Measurements from ENCODE around the gene TAF1. TPM values are rescaled to one million over a fixed set of nuclear protein-coding genes. Genes with fewer than 3 reads are reported as not detected.
"Not testable (repeated sequence)": the region's sequence is repeated elsewhere in the genome, so short reads cannot be mapped to it uniquely, and the experiment has no call there.

TAF1 gene
- total RNA-seq, 1 donor from 2014 or later: 47.2 TPM

- intact Hi-C loops (cut with micrococcal nuclease): no loop called here
Observed at GRCh38 chrX:71438750-71439149, 72.6 kb downstream of the TAF1 start.

- intact Hi-C loops (cut with micrococcal nuclease): no loop called here
Observed at GRCh38 chrX:71439420-71439819, 73.3 kb downstream of the TAF1 start.

- intact Hi-C loops (cut with micrococcal nuclease): no loop called here
Observed at GRCh38 chrX:71439896-71440295, 73.7 kb downstream of the TAF1 start.

- intact Hi-C loops (cut with micrococcal nuclease): no loop called here
Observed at GRCh38 chrX:71440401-71440800, 74.2 kb downstream of the TAF1 start.

GRCh38 chrX:71441809-71442208, 75.7 kb downstream of the TAF1 start:
- intact Hi-C loops (cut with micrococcal nuclease): not testable (repeated sequence)

GRCh38 chrX:71450433-71451106, 84.4 kb downstream of the TAF1 start:
- intact Hi-C loops (cut with micrococcal nuclease): no loop called here

GRCh38 chrX:71451518-71451917, 85.4 kb downstream of the TAF1 start:
- intact Hi-C loops (cut with micrococcal nuclease): not testable (repeated sequence)

GRCh38 chrX:71453056-71453455, 86.9 kb downstream of the TAF1 start:
- intact Hi-C loops (cut with micrococcal nuclease): no loop called here

GRCh38 chrX:71454222-71454621, 88.1 kb downstream of the TAF1 start:
- intact Hi-C loops (cut with micrococcal nuclease): no loop called here

- intact Hi-C loops (cut with micrococcal nuclease): no loop called here
Observed at GRCh38 chrX:71458866-71459265, 92.7 kb downstream of the TAF1 start.

GRCh38 chrX:71464968-71465367, 98.8 kb downstream of the TAF1 start:
- intact Hi-C loops (cut with micrococcal nuclease): no loop called here

GRCh38 chrX:71466979-71467523, 100.9 kb downstream of the TAF1 start:
- intact Hi-C loops (cut with micrococcal nuclease): no loop called here

GRCh38 chrX:71475785-71476540, 109.8 kb downstream of the TAF1 start:
- intact Hi-C loops (cut with micrococcal nuclease): no loop called here

- intact Hi-C loops (cut with micrococcal nuclease): no loop called here
Observed at GRCh38 chrX:71482228-71482958, 116.2 kb downstream of the TAF1 start.

GRCh38 chrX:71487814-71488213, 121.7 kb downstream of the TAF1 start:
- intact Hi-C loops (cut with micrococcal nuclease): no loop called here

GRCh38 chrX:71489540-71489939, 123.4 kb downstream of the TAF1 start:
- intact Hi-C loops (cut with micrococcal nuclease): no loop called here

- intact Hi-C loops (cut with micrococcal nuclease): loop anchor here (1.0 to 2.0 kb wide), 3 partner anchors 40 to 209 kb away; partner anchors contain the start of genes NONO and TAF1
Observed at GRCh38 chrX:71492231-71493065, 126.3 kb downstream of the TAF1 start.

GRCh38 chrX:71493111-71493613, 127.0 kb downstream of the TAF1 start:
- intact Hi-C loops (cut with micrococcal nuclease): loop anchor here (2.0 kb wide), 1 partner anchor 126 kb away; the partner anchor contains the start of gene TAF1

GRCh38 chrX:71495979-71496378, 129.8 kb downstream of the TAF1 start:
- intact Hi-C loops (cut with micrococcal nuclease): not testable (repeated sequence)

GRCh38 chrX:71496476-71496875, 130.3 kb downstream of the TAF1 start:
- intact Hi-C loops (cut with micrococcal nuclease): no loop called here

GRCh38 chrX:71502080-71502479, 135.9 kb downstream of the TAF1 start:
- intact Hi-C loops (cut with micrococcal nuclease): not testable (repeated sequence)
